RWPE2 (cell line): ENCODE results near the gene BIRC5.

Experiments
- ATAC-seq: fragments of 200-7000 bp; cut with Tn5 transposase; 3 replicates; pipeline ENCODE4 v1.9.1; 2021; ENCODE audit warnings: low read depth
- DNase-seq: peaks from one replicate; pipeline ENCODE4 v3.0.0-alpha.2; 2020; ENCODE audit warnings: low spot score
- H3K27ac ChIP-seq: fragments of 450-650 bp; 2 replicates; pipeline ENCODE4 v1.5.1; 2017; ENCODE audit warnings: mild to moderate bottlenecking; ENCODE audit not compliant: poor library complexity, severe bottlenecking
- H3K27me3 ChIP-seq: fragments of 250-450 bp; sonication (Bioruptor Pico); 2 replicates; pipeline ENCODE4 v1.5.1; 2021; ENCODE audit warnings: mild to moderate bottlenecking, moderate library complexity; ENCODE audit not compliant: insufficient read depth, poor library complexity, severe bottlenecking
- H3K36me3 ChIP-seq: fragments of 250-450 bp; sonication (Bioruptor Pico); 2 replicates; pipeline ENCODE4 v1.5.1; 2020; ENCODE audit warnings: low read depth, mild to moderate bottlenecking, moderate library complexity
- H3K4me1 ChIP-seq: fragments of 250-450 bp; sonication (Bioruptor Pico); 2 replicates; pipeline ENCODE4 v1.5.1; 2021; ENCODE audit warnings: mild to moderate bottlenecking, moderate library complexity; ENCODE audit not compliant: insufficient read depth, poor library complexity, severe bottlenecking
- H3K4me3 ChIP-seq: fragments of 250-450 bp; sonication (Bioruptor Pico); 2 replicates; pipeline ENCODE4 v1.5.1; 2021; ENCODE audit warnings: mild to moderate bottlenecking, moderate library complexity; ENCODE audit not compliant: severe bottlenecking
- H3K9me3 ChIP-seq: fragments of 250-450 bp; sonication (Bioruptor Pico); 2 replicates; pipeline ENCODE4 v1.5.1; 2021; ENCODE audit warnings: mild to moderate bottlenecking, moderate library complexity; ENCODE audit not compliant: severe bottlenecking
- TF ChIP-seq, protein P1 (sequence below): fragments of 450-650 bp; IDR thresholded peaks from one replicate; pipeline ENCODE4 v1.5.1; 2017; ENCODE audit warnings: mild to moderate bottlenecking, moderate library complexity; ENCODE audit not compliant: poor library complexity, severe bottlenecking

Gene BIRC5

DNA sequence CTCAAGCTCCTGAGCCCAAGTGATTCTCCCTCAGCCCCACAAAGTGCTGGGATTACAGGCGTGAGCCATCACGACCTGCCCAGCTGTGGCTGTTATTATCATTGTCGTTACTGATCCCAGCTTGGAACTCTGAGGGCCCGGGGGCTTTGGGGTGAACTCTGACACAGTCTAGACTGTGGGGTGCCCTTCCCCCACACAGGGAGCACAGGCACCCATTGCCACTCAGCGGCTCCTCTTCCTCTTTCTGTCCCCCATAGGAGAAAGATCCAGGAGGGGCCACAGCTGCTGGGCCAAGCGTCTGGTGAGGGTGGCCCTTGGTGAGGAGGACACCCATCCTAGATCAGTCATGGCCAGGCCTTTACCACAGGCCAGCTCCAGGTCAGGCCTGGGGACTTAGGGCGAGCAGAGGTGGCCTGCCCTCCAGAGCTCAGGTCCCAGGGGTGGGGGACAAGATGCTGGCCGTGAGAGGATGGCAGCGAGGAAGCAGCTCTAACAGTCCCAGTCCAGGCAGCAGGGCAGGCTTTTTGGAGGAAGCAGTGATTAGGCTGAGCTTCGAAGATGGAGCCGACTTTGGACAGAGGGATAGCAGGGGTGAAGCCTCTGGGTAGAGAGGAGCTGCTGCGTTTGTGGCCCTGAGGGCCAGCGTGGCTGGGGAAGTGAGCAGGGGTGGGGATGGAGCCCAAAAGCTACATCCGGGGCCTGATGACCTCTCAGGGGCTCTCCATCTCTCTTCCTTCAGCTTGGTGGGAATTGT lies 42.1 kb downstream of the BIRC5 start:
- no peak for ATAC-seq
- H3K27me3 ChIP-seq = no peaks in the 10 kb centered on the region
- no peak overlapping the region for H3K27ac ChIP-seq
- H3K9me3 ChIP-seq = no peaks in the 10 kb centered on the region
- H3K4me1 ChIP-seq = peaks cover 5% of the 10 kb centered on the region
- TF ChIP-seq, protein P1, sequence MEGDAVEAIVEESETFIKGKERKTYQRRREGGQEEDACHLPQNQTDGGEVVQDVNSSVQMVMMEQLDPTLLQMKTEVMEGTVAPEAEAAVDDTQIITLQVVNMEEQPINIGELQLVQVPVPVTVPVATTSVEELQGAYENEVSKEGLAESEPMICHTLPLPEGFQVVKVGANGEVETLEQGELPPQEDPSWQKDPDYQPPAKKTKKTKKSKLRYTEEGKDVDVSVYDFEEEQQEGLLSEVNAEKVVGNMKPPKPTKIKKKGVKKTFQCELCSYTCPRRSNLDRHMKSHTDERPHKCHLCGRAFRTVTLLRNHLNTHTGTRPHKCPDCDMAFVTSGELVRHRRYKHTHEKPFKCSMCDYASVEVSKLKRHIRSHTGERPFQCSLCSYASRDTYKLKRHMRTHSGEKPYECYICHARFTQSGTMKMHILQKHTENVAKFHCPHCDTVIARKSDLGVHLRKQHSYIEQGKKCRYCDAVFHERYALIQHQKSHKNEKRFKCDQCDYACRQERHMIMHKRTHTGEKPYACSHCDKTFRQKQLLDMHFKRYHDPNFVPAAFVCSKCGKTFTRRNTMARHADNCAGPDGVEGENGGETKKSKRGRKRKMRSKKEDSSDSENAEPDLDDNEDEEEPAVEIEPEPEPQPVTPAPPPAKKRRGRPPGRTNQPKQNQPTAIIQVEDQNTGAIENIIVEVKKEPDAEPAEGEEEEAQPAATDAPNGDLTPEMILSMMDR = no peak
- DNase-seq = no peak
- no peak overlapping the region for H3K4me3 ChIP-seq
- no peaks in the 10 kb centered on the region for H3K36me3 ChIP-seq

DNA sequence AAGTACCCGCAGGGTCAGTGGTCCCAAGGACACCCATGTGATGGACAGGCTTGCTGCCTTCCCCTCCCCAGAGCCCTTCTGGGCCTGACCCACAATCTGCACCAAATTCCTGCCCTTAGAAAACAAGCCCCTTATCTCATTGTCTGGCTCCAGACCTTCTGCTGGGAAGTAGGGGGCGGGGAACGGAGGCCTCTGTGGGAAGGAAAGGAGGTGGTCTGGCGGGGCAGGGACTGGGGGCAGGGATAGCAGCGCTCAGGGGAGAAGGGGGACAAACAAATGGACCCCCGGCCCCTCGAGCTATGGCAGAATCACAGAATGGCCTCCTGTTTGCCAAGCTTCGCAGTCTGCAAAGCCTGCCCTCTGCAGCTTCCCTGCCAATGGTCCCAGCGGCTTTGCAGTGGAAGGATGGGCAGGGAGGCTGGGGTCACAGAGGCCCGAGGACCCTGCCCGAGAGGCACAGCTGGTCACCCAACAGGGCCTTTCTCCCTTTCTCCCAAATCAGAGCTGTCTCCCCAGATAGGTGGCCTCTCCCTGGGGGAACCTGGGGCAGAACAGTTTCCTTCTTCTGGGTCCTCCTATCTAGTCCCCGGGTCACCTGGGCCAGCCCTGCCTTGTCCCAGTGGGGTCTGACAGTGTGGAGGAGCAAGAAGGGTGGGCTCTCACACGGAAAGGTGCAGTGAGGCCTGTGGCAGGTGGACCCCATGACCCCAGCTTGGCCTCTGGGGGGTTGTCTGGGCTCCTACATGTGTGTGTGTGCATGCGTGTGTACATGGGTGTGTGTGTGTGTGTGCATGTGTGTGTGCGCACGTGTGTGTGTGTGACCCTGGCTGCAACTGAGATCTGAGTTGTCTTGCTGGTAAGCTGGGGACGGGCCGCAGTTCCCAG lies 42.9 kb downstream of the BIRC5 start:
- H3K27me3 ChIP-seq = no peaks in the 10 kb centered on the region
- DNase-seq (peak; percentile 61), ATAC-seq (no peak)
- no peaks in the 10 kb centered on the region for H3K36me3 ChIP-seq
- no peak overlapping the region for H3K27ac ChIP-seq
- H3K9me3 ChIP-seq = no peaks in the 10 kb centered on the region
- no peak overlapping the region for H3K4me3 ChIP-seq
- H3K4me1 ChIP-seq = no peaks in the 10 kb centered on the region
- TF ChIP-seq, protein P1 = no peak

DNA sequence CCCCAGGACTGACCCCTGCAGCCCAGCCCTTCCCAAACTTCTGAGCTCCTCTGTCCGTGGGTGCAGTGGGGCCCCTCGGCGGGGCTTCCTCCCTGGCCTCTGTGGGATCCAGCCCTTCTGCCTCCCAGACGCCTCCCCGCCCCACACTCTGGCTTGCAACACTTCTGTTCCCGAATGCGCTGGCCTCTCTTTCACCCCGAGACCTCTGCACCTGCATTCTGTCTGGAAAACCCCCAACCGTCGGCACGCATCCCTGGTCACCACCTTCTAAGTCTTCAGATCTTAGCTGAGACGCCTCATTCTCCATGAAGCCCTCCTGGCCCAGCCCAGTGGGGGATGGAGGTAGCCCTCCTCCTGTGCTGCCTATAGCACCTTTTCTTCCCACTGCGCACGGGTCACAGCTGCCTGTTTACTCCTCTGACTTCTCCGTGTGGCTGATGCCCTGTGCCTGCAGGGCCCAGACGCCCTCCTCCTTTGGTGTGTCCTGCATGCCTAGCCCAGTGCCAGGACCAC lies 43.8 kb downstream of the BIRC5 start:
- TF ChIP-seq, protein P1 = no peak
- ATAC-seq = no peak
- no peak overlapping the region for H3K27ac ChIP-seq
- H3K9me3 ChIP-seq = no peaks in the 10 kb centered on the region
- no peaks in the 10 kb centered on the region for H3K36me3 ChIP-seq
- H3K27me3 ChIP-seq = no peaks in the 10 kb centered on the region
- H3K4me1 ChIP-seq = no peaks in the 10 kb centered on the region
- no peak overlapping the region for H3K4me3 ChIP-seq
- peak; percentile 68 for DNase-seq

DNA sequence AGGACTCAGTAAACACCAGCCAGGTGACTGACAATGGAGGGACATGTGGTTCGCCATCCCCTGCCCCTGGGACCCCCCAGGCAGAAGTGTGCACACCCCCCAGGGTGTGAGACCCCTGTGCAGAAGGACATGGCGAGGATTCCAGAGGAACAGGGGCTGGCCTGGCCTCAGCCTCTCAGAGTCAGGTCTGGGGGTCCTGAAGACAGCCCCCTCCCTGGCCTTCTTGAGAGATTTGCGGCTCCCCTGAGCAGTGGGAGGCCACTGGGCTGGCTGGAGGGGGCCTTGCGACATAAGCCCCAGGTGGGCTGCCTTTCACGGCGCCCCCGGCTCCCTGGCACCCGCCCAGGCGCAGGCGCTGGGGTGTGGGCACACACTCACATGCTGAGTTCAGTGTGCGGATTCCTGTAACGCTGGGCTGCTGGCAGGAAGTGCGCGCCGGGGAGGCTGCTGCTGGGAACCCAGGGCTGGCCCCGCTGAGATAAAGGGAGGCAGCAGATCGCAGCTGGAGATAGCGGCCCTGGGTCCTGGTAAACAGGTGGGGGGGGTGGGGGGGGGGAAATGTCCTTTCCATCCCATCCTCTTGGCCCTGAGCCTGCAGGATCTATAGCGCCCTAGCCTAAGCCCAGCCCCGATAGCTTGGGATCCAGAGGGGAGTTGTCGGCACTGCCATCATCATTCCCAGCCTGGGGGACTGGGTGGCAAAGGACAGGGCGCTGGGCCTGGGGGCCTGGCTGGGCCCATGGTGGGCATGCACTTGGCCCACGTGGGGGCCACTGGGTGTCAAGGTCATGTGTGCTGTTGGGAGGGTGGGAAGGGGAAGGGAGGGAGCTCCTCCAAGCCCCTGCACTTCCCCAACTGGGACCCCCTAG lies 44.5 kb downstream of the BIRC5 start:
- Histone ChIP-seq H3K4me3 (no peak overlapping the region), H3K4me1 (no peaks in the 10 kb centered on the region), H3K36me3 (no peaks in the 10 kb centered on the region), H3K9me3 (no peaks in the 10 kb centered on the region), H3K27ac (no peak overlapping the region), H3K27me3 (no peaks in the 10 kb centered on the region)
- DNase-seq (peak; percentile 50), ATAC-seq (no peak)
- TF ChIP-seq, protein P1 = no peak
